ENCODE data around the gene SFRP5.
A peak's percentile ranks its signal among the peaks of the same experiment; 100 is the strongest.

SFRP5 gene

GRCh38 chr10:97754726-97755125, 17.1 kb downstream of the SFRP5 start:
- Histone ChIP-seq H2AFZ (ENCODE audit: low read length, unreplicated experiment) (no peak overlapping the region), H3K36me3 (ENCODE audit: insufficient read depth, low read length) (peaks cover 17% of the 10 kb centered on the region; the same call in 1 of the 2 replicates), H3K79me2 (ENCODE audit: control insufficient read depth, insufficient read depth, low read length, unreplicated experiment) (no peaks in the 10 kb centered on the region), H3K4me1 (ENCODE audit: control insufficient read depth, insufficient read depth, low read length, unreplicated experiment) (no peaks in the 10 kb centered on the region), H3K27me3 (ENCODE audit: insufficient read depth, low read length) (no peaks in the 10 kb centered on the region), H3K4me3 (ENCODE audit: low read depth, low read length) (no peak overlapping the region), H3K27ac (ENCODE audit: low read depth, low read length) (no peak overlapping the region)

- peaks cover 27% of the 10 kb centered on the region; the same call in 1 of the 2 replicates for H3K36me3 ChIP-seq (ENCODE audit: insufficient read depth, low read length)
- H2AFZ ChIP-seq (ENCODE audit: low read length, unreplicated experiment) = no peak overlapping the region
- no peaks in the 10 kb centered on the region for H3K4me1 ChIP-seq (ENCODE audit: control insufficient read depth, insufficient read depth, low read length, unreplicated experiment)
- H3K27me3 ChIP-seq (ENCODE audit: insufficient read depth, low read length) = no peaks in the 10 kb centered on the region
- no peak overlapping the region for H3K4me3 ChIP-seq (ENCODE audit: low read depth, low read length)
- H3K27ac ChIP-seq (ENCODE audit: low read depth, low read length) = no peak overlapping the region
- H3K79me2 ChIP-seq (ENCODE audit: control insufficient read depth, insufficient read depth, low read length, unreplicated experiment) = no peaks in the 10 kb centered on the region
Measured at GRCh38 chr10:97752956-97753355, 18.8 kb downstream of the SFRP5 start.

GRCh38 chr10:97748116-97748515, 23.7 kb downstream of the SFRP5 start:
- H3K4me1 ChIP-seq (ENCODE audit: control insufficient read depth, insufficient read depth, low read length, unreplicated experiment) = no peaks in the 10 kb centered on the region
- peaks cover 5% of the 10 kb centered on the region for H3K79me2 ChIP-seq (ENCODE audit: control insufficient read depth, insufficient read depth, low read length, unreplicated experiment)
- no peak overlapping the region for H3K27ac ChIP-seq (ENCODE audit: low read depth, low read length)
- H2AFZ ChIP-seq (ENCODE audit: low read length, unreplicated experiment) = no peak overlapping the region
- H3K36me3 ChIP-seq (ENCODE audit: insufficient read depth, low read length) = peaks cover 21% of the 10 kb centered on the region; the same call in 1 of the 2 replicates
- no peak overlapping the region for H3K4me3 ChIP-seq (ENCODE audit: low read depth, low read length)
- H3K27me3 ChIP-seq (ENCODE audit: insufficient read depth, low read length) = no peaks in the 10 kb centered on the region

- Histone ChIP-seq H3K27ac (ENCODE audit: low read depth, low read length) (no peak overlapping the region), H3K4me1 (ENCODE audit: control insufficient read depth, insufficient read depth, low read length, unreplicated experiment) (no peaks in the 10 kb centered on the region), H3K27me3 (ENCODE audit: insufficient read depth, low read length) (no peaks in the 10 kb centered on the region), H3K36me3 (ENCODE audit: insufficient read depth, low read length) (peaks cover 21% of the 10 kb centered on the region; the same call in 1 of the 2 replicates), H2AFZ (ENCODE audit: low read length, unreplicated experiment) (no peak overlapping the region), H3K79me2 (ENCODE audit: control insufficient read depth, insufficient read depth, low read length, unreplicated experiment) (peaks cover 10% of the 10 kb centered on the region), H3K4me3 (ENCODE audit: low read depth, low read length) (no peak overlapping the region)
Measured at GRCh38 chr10:97747573-97747972, 24.2 kb downstream of the SFRP5 start.

GRCh38 chr10:97744405-97745035, 27.3 kb downstream of the SFRP5 start:
- Histone ChIP-seq H3K27me3 (ENCODE audit: insufficient read depth, low read length) (no peaks in the 10 kb centered on the region), H3K4me1 (ENCODE audit: control insufficient read depth, insufficient read depth, low read length, unreplicated experiment) (no peaks in the 10 kb centered on the region), H2AFZ (ENCODE audit: low read length, unreplicated experiment) (no peak overlapping the region), H3K27ac (ENCODE audit: low read depth, low read length) (no peak overlapping the region), H3K4me3 (ENCODE audit: low read depth, low read length) (no peak overlapping the region), H3K36me3 (ENCODE audit: insufficient read depth, low read length) (peaks cover 16% of the 10 kb centered on the region), H3K79me2 (ENCODE audit: control insufficient read depth, insufficient read depth, low read length, unreplicated experiment) (peaks cover 28% of the 10 kb centered on the region)

- Histone ChIP-seq H3K4me1 (ENCODE audit: control insufficient read depth, insufficient read depth, low read length, unreplicated experiment) (peaks cover 4% of the 10 kb centered on the region), H3K27me3 (ENCODE audit: insufficient read depth, low read length) (no peaks in the 10 kb centered on the region), H3K36me3 (ENCODE audit: insufficient read depth, low read length) (peaks cover 11% of the 10 kb centered on the region; the same call in 1 of the 2 replicates), H3K4me3 (ENCODE audit: low read depth, low read length) (no peak overlapping the region), H3K27ac (ENCODE audit: low read depth, low read length) (no peak overlapping the region), H2AFZ (ENCODE audit: low read length, unreplicated experiment) (no peak overlapping the region), H3K79me2 (ENCODE audit: control insufficient read depth, insufficient read depth, low read length, unreplicated experiment) (peaks cover 36% of the 10 kb centered on the region)
Measured at GRCh38 chr10:97743169-97743943, 28.4 kb downstream of the SFRP5 start.

- H3K4me3 ChIP-seq (ENCODE audit: low read depth, low read length) = no peak overlapping the region
- no peak overlapping the region for H3K27ac ChIP-seq (ENCODE audit: low read depth, low read length)
- no peak overlapping the region for H2AFZ ChIP-seq (ENCODE audit: low read length, unreplicated experiment)
- peaks cover 6% of the 10 kb centered on the region; the same call in 1 of the 2 replicates for H3K36me3 ChIP-seq (ENCODE audit: insufficient read depth, low read length)
- peaks cover 49% of the 10 kb centered on the region for H3K79me2 ChIP-seq (ENCODE audit: control insufficient read depth, insufficient read depth, low read length, unreplicated experiment)
- H3K4me1 ChIP-seq (ENCODE audit: control insufficient read depth, insufficient read depth, low read length, unreplicated experiment) = peaks cover 15% of the 10 kb centered on the region
- H3K27me3 ChIP-seq (ENCODE audit: insufficient read depth, low read length) = no peaks in the 10 kb centered on the region
Measured at GRCh38 chr10:97740613-97741012, 31.2 kb downstream of the SFRP5 start.

- peaks cover 15% of the 10 kb centered on the region for H3K4me1 ChIP-seq (ENCODE audit: control insufficient read depth, insufficient read depth, low read length, unreplicated experiment)
- H2AFZ ChIP-seq (ENCODE audit: low read length, unreplicated experiment) = no peak overlapping the region
- H3K27ac ChIP-seq (ENCODE audit: low read depth, low read length) = no peak overlapping the region
- peaks cover 3% of the 10 kb centered on the region; the same call in 1 of the 2 replicates for H3K36me3 ChIP-seq (ENCODE audit: insufficient read depth, low read length)
- peaks cover 48% of the 10 kb centered on the region for H3K79me2 ChIP-seq (ENCODE audit: control insufficient read depth, insufficient read depth, low read length, unreplicated experiment)
- H3K4me3 ChIP-seq (ENCODE audit: low read depth, low read length) = peak overlapping the region; percentile 91
- H3K27me3 ChIP-seq (ENCODE audit: insufficient read depth, low read length) = no peaks in the 10 kb centered on the region
Measured at GRCh38 chr10:97738616-97739015, 33.2 kb downstream of the SFRP5 start.

GRCh38 chr10:97737770-97738265, 34.0 kb downstream of the SFRP5 start:
- H2AFZ ChIP-seq (ENCODE audit: low read length, unreplicated experiment) = no peak overlapping the region
- peaks cover 15% of the 10 kb centered on the region for H3K4me1 ChIP-seq (ENCODE audit: control insufficient read depth, insufficient read depth, low read length, unreplicated experiment)
- H3K79me2 ChIP-seq (ENCODE audit: control insufficient read depth, insufficient read depth, low read length, unreplicated experiment) = peaks cover 40% of the 10 kb centered on the region
- H3K4me3 ChIP-seq (ENCODE audit: low read depth, low read length) = peak overlapping the region; percentile 91
- peaks cover 3% of the 10 kb centered on the region; the same call in 1 of the 2 replicates for H3K36me3 ChIP-seq (ENCODE audit: insufficient read depth, low read length)
- H3K27ac ChIP-seq (ENCODE audit: low read depth, low read length) = peak overlapping the region; percentile 67; the same call in 1 of the 2 replicates
- no peaks in the 10 kb centered on the region for H3K27me3 ChIP-seq (ENCODE audit: insufficient read depth, low read length)

- peak within 1 kb of the TSS; percentile 84 for H2AFZ ChIP-seq (ENCODE audit: low read length, unreplicated experiment)
- H3K27ac ChIP-seq (ENCODE audit: low read depth, low read length) = peak within 1 kb of the TSS; percentile 67
- H3K4me1 ChIP-seq (ENCODE audit: control insufficient read depth, insufficient read depth, low read length, unreplicated experiment) = peaks cover 15% of the 10 kb centered on the region
- no peaks in the 10 kb centered on the region for H3K27me3 ChIP-seq (ENCODE audit: insufficient read depth, low read length)
- peak within 1 kb of the TSS; percentile 91 for H3K4me3 ChIP-seq (ENCODE audit: low read depth, low read length)
- peaks cover 37% of the 10 kb centered on the region for H3K79me2 ChIP-seq (ENCODE audit: control insufficient read depth, insufficient read depth, low read length, unreplicated experiment)
- H3K36me3 ChIP-seq (ENCODE audit: insufficient read depth, low read length) = peaks cover 3% of the 10 kb centered on the region; the same call in 1 of the 2 replicates
Measured at GRCh38 chr10:97736902-97737769, 34.7 kb downstream of the SFRP5 start, which contains the start of gene ZFYVE27. TSS of gene ZFYVE27 (plus strand) at chr10:97737128. CDS start at chr10:97738478, 1,350 bp downstream.

All from ACC112 (cell line).